GM21528 (cell line): ENCODE results near the gene FAM234A.

Experiments
- ATAC-seq: cut with Tn5 transposase; IDR thresholded peaks from one replicate; pipeline ENCODE4 v1.9.1; 2021; ENCODE audit warnings: mild to moderate bottlenecking, moderate library complexity; ENCODE audit not compliant: unreplicated experiment, low FRiP score

FAM234A gene

DNA sequence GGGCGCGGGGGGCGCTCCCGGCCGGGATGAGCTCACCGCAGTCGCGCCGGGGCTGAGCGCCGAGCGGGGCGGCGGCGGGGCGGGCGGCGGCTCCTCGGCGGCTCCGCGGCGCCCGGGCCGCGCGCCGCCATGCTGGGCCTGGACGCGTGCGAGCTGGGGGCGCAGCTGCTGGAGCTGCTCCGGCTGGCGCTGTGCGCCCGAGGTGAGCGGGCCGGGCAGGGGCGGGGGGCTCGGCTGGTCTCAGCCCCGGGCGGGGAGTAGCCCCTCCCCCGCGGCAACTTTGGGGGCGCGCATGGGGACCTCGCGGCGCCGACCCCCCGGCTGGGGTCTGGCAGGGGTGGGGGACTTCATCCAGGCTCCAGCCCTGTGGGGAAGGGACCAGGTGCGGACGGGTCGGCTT, 45.9 kb downstream of the FAM234A start, which contains the start of gene ARHGDIG:
TSS of gene ARHGDIG (plus strand) at position 40 of the 400 bp plus-strand sequence. CDS start at position 130, 90 bp downstream.
- no peak for ATAC-seq

DNA sequence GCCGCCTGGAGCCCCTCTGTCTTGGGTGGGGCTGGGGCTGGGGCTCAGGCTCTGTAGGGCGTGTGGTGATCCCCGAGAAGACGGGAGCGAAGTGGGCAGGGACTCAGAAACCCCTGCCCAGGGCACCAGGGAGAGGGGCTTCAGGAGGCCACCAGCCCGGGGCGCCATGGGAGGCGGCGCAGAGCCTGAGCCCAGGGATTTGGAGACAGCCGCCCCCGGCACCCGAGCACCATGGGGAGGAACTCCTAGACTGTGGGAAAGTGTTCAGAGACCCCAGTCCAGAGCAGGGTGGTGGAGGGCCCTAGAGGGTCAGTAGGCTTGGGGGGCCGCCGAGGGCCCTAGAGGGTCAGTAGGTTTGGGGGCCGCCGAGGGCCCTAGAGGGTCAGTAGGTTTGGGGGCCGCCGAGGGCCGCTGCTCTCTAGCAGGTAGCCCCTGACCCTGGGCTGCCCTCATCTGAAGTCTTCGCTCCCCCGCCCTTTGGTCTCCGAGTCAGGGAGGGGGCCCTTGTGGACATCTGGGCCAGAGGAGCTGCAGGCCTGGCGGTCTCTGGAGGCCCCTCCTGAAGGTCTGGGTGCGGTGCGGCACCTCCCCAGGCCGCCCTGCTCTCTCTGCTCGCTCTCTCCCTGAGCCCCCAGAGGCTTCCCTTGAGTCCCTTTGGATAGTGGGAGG, 46.5 kb downstream of the FAM234A start:
- ATAC-seq = no peak

- no peak for ATAC-seq
Observed at GRCh38 chr16:281660-282255, 47.1 kb downstream of the FAM234A start.

GRCh38 chr16:282491-282890, 47.9 kb downstream of the FAM234A start:
- no peak for ATAC-seq

- no peak for ATAC-seq
Observed at GRCh38 chr16:283033-283805, 48.6 kb downstream of the FAM234A start, which contains the start of gene PDIA2. TSS of gene PDIA2 (plus strand) at chr16:283164. CDS start at chr16:283170, 6 bp downstream.

DNA sequence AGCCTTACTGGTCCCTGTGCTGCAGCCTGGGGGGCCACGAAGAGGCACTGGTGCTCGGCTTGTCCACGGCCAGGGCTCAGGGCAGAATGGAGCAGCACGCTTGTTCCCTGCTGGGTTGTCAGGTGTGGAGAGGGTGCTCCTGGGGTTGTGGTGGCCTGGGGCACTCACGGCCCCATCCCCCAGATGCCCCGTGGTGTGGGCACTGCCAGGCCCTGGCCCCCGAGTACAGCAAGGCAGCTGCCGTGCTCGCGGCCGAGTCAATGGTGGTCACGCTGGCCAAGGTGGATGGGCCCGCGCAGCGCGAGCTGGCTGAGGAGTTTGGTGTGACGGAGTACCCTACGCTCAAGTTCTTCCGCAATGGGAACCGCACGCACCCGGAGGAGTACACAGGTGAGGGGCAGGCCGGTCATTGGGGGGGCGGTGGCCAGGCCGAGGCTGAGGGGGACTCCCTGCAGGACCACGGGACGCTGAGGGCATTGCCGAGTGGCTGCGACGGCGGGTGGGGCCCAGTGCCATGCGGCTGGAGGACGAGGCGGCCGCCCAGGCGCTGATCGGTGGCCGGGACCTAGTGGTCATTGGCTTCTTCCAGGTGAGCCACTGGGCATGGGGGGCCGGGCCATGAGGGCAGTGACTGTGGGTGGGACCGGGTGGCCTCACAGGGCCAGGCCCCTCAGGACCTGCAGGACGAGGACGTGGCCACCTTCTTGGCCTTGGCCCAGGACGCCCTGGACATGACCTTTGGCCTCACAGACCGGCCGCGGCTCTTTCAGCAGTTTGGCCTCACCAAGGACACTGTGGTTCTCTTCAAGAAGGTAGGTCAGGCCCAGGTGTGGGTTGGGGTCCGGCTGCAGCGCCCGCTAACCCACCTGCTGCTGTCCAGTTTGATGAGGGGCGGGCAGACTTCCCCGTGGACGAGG, 49.8 kb downstream of the FAM234A start:
- no peak for ATAC-seq

DNA sequence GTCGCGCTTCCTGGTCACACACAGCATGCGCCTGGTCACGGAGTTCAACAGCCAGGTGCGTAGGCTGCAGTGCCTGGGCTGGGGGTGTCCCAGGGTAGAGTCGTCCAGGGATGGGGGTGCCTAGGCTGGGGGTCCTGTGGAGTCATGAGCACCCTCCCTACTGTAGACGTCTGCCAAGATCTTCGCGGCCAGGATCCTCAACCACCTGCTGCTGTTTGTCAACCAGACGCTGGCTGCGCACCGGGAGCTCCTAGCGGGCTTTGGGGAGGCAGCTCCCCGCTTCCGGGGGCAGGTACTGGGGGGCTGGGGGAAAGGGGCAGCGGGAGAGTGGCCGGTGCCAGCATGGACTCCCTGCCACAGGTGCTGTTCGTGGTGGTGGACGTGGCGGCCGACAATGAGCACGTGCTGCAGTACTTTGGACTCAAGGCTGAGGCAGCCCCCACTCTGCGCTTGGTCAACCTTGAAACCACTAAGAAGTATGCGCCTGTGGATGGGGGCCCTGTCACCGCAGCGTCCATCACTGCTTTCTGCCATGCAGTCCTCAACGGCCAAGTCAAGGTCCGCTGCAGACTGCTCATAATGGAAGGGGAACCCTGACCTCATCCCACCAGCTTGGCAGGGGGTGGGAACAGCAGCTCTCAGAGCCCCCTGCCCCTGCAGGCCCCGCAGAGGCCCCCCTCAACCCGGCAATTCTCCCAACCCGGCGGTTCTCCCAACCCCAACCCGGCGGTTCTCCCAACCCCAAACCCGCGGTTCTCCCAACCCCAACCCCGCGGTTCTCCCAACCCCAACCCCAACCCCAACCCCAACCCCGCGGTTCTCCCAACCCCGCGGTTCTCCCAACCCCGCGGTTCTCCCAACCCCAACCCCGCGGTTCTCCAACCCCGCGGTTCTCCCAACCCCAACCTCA, 50.8 kb downstream of the FAM234A start:
- no peak for ATAC-seq

- ATAC-seq = no peak
Observed at GRCh38 chr16:286491-287297, 52.1 kb downstream of the FAM234A start.

DNA sequence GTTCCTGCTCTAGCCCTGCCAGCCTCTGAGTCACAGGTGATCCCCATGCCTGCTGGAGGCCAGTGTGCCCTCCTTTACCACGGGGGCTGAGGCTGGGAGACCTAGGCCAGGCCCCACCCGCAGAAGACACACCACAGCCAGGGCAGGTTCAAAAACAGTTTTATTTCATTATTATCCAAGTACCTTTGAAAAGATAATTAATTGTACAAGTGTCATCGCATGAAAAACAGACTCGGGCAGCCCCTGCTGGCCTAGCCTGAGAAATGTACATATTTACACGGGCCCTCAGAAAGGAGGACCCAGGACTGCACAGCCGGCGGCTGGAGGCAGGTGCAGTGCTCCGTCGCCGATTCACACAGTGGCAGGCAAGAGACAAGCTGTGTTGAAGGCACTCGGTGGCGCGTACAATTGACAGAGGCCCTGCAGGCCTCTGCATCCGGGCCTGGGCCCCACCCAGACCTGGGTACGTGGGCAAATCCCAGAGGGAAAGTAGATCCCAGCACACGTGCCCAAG, 52.7 kb downstream of the FAM234A start:
- no peak for ATAC-seq

DNA sequence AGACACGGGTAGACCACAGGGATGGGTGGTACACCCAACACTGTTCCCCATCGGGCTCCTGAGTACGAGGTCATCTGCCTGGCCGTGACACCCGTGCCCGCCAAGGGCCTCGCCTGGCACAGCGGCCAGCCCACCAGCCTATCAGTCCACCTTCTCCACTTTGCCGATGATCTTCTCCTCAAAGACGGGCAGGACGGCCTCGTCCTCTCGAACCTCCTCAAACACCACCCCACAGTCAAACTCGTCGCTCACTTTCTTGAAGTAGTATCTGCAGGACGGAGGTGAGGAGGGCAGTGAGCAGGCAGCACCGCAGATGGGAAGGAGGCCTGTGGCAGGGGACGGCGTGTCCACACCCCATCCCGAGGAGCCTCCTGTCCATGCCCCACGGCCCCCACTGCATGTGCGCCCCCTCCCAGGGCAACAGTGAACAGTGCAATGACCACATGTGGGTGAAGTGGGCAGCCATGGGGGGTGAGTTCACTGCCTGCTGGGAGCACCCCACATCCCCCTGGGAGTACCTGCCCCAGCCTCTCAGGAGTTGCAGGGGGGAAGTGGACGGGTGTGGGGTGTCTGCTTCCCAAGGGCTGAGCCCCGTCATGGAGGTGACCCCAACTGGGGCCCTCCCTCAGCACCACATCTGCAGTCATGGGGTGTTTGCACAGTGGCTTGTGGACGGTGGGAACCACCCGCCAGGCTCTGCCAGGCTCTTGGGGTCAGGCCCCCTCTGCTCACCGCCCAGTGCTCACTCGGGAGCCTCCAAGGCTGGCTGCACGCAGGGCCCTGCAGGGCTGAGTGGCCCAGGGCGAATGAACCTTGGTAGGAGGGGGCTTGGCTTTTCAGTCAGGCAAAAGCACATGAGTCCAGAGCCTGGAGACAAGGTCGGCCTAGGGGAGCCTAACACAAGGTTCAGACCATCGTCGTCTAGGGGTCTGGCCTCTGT, 53.6 kb downstream of the FAM234A start:
- no peak for ATAC-seq

- ATAC-seq = no peak
Observed at GRCh38 chr16:289395-289997, 54.9 kb downstream of the FAM234A start.

DNA sequence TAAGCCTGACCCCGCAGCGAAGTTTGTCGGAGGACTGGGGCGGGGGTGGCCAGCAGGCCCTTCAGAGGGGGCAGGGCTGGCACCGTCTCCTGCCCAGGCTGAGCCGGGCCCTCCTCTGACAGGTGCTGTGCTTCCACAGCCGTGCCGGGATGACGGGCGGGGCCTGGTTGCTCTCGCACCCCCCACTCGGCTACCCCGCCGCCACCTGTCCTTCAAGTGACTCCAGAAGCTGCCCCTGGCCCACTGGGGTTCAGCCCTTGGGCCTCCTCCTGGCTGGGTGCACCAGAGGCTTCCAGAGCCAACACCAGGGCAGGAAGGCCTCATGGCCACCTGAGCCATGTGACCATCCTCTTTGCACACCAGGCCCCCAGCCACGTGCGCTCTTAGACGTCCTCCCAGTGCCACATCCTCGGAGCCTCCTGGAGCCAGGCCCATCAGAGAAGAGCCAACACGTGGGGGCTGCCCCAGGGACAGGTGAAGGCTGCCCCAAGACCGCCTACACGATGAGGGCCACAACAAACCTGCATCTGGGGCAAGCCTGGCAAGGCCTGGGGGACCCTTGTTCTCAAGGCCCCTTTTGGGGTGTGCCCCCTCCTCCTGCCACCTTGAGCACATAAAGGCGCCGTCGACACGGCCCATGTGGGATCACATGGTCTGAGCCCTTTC, 55.5 kb downstream of the FAM234A start:
- ATAC-seq = no peak

DNA sequence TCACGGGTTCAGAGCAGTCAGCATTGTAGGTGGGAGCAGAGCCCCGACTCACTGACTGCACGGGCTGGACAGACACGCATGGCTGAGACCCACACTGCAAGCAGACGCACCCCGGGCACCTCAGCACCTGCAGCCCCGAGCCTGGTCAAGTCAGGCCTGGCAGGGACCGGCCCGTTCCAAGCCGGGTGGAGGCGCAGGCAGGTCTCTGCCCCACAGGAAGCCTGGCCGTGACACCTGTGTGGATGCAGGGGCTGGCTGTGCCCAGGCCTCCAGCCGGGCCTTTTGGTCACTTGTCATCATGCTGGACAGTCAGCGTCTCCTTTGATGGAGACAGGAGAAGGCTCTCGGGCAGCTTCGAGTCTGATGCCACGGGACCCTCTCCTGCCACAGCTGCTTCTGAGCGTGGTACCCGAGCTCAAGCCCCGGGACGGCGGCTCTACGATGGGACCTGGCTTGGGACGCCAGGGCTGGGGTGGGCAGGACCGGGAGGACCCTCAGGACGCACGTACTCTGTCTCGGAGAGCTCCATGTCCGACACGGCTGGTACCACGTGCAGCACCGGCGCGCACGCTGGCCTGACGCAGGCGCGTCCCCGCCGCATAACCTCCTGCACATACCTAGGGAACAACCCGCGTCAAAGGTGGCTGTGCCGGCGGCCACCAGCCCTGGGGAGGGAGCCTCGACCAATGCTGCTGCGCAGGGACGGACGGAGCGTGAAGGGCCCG, 56.2 kb downstream of the FAM234A start:
- no peak for ATAC-seq

DNA sequence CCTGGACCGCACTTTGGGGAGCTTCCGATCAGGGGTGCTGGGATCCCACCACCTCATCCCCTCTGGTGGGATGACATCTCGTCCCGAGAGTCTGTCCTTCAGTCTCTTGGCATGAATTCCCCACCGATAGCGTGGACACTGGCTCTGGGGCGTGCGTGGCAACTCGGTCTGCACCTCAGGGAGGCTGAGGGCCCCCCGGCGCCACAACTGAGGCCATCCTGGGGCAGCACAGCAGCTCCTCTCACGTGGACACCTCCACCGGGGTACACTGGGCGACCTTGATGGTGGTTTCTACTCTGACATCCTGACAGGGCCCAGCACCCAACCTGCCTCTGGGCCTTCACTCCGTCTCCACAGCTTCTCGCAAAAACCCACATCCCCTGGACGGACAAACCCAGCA, 56.9 kb downstream of the FAM234A start:
- ATAC-seq = no peak

- no peak for ATAC-seq
Observed at GRCh38 chr16:293043-293775, 58.6 kb downstream of the FAM234A start.
